WI38 (cell line): ENCODE results near the gene CDC23.

Experiments used
- H3K4me3 ChIP-seq: 2 replicates; pipeline ENCODE4 v1.5.1; 2011; ENCODE audit warnings: low read depth, mild to moderate bottlenecking, control low read depth, low read length
- TF ChIP-seq, protein P1 (sequence below): IDR thresholded peaks from 2 replicates; pipeline ENCODE4 v1.5.1; 2012; ENCODE audit warnings: low read depth, mild to moderate bottlenecking, control low read depth, low read length

The CDC23 gene

GRCh38 chr5:138141734-138142133, 71.4 kb downstream of the CDC23 start:
- TF ChIP-seq, protein P1, sequence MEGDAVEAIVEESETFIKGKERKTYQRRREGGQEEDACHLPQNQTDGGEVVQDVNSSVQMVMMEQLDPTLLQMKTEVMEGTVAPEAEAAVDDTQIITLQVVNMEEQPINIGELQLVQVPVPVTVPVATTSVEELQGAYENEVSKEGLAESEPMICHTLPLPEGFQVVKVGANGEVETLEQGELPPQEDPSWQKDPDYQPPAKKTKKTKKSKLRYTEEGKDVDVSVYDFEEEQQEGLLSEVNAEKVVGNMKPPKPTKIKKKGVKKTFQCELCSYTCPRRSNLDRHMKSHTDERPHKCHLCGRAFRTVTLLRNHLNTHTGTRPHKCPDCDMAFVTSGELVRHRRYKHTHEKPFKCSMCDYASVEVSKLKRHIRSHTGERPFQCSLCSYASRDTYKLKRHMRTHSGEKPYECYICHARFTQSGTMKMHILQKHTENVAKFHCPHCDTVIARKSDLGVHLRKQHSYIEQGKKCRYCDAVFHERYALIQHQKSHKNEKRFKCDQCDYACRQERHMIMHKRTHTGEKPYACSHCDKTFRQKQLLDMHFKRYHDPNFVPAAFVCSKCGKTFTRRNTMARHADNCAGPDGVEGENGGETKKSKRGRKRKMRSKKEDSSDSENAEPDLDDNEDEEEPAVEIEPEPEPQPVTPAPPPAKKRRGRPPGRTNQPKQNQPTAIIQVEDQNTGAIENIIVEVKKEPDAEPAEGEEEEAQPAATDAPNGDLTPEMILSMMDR: no peak
- H3K4me3 ChIP-seq: no peak overlapping the region

- H3K4me3 ChIP-seq: no peak overlapping the region
- TF ChIP-seq, protein P1: no peak
These were observed 72.9 kb downstream of the CDC23 start for GRCh38 chr5:138140268-138140667.

DNA sequence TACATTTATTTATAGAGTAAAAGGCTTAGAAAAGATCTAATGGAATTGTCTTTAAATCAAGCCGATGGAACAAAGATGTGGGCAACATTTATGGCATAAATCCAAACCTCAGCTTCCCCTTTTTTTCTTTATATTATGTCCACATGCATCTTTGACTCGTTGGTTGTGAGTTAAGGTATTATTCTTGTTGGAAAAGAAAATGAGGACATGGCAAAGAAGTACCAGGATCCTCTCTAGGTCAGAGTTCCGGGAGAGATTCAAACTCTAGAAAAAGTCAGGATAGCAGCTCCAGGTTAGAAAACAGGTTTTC, 73.4 kb downstream of the CDC23 start:
- H3K4me3 ChIP-seq: no peak overlapping the region
- TF ChIP-seq, protein P1: no peak

- TF ChIP-seq, protein P1: no peak
- 0 out of 2 replicates have a peak within 1 kb of the TSS, but pooled peaks have one; percentile 34 for H3K4me3 ChIP-seq
These were observed 74.0 kb downstream of the CDC23 start, which contains the start of gene NME5 for GRCh38 chr5:138138949-138139780. NME5 (minus strand) TSS chr5:138139428; CDS start chr5:138138780, 648 bp downstream.
